ENCODE measurements around the gene C2CD3. TPM values are rescaled to one million over a fixed set of nuclear protein-coding genes. Genes with fewer than 3 reads are reported as not detected.

C2CD3 gene
- total RNA-seq, 4 donors from 2014 or later, result 17.5 to 34.0 (median 19.0) TPM

- TF ChIP-seq, protein P1, sequence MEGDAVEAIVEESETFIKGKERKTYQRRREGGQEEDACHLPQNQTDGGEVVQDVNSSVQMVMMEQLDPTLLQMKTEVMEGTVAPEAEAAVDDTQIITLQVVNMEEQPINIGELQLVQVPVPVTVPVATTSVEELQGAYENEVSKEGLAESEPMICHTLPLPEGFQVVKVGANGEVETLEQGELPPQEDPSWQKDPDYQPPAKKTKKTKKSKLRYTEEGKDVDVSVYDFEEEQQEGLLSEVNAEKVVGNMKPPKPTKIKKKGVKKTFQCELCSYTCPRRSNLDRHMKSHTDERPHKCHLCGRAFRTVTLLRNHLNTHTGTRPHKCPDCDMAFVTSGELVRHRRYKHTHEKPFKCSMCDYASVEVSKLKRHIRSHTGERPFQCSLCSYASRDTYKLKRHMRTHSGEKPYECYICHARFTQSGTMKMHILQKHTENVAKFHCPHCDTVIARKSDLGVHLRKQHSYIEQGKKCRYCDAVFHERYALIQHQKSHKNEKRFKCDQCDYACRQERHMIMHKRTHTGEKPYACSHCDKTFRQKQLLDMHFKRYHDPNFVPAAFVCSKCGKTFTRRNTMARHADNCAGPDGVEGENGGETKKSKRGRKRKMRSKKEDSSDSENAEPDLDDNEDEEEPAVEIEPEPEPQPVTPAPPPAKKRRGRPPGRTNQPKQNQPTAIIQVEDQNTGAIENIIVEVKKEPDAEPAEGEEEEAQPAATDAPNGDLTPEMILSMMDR (IDR thresholded peaks at IDR 0.05), result no peak
- DNase-seq (ENCODE audit: low spot score), result no peak
- no peak for ATAC-seq (ENCODE audit: low FRiP score)
Measured at GRCh38 chr11:74009230-74009547, 161.6 kb downstream of the C2CD3 start.

GRCh38 chr11:74008373-74009229 lies 162.2 kb downstream of the C2CD3 start, which contains the start of gene UCP3:
UCP3 (minus strand) TSS chr11:74009085; CDS start chr11:74007042, 2,043 bp downstream.
- TF ChIP-seq, protein P1 (IDR thresholded peaks at IDR 0.05), result no peak
- DNase-seq (ENCODE audit: low spot score) (no peak), ATAC-seq (ENCODE audit: low FRiP score) (no peak)

GRCh38 chr11:74007691-74008372 lies 163.0 kb downstream of the C2CD3 start:
- DNase-seq (ENCODE audit: low spot score), result no peak
- TF ChIP-seq, protein P1 (IDR thresholded peaks at IDR 0.05), result no peak
- ATAC-seq (ENCODE audit: low FRiP score), result no peak

DNA sequence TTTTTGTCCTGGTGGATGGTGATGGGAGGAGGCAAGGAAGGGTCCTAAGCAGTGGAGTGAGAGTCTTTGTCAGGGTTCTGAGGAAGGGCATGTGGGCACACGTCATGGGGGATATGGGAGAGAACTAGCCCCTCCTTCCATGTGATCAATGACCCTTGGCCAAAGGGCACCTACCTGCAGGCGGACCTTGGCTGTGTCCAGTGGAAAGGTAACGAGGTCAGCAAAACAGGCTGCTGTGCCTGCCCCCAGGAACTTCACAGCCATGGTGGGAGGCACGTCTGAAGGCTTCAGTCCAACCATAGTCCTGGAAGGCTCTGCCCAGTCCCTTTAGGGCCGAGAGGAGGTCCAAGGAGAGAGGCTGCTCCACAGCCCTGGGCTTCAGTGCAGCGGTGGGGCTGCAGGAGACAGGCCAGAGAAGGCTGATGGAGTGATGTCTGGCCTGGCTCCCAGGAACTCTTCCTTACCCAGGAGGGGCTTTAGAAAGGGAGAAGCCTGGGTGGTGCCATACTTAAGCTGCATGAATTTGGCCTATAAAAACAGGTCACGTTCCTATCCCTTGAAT lies 164.0 kb downstream of the C2CD3 start:
- TF ChIP-seq, protein P1 (IDR thresholded peaks at IDR 0.05), result no peak
- DNase-seq (ENCODE audit: low spot score) (no peak), ATAC-seq (ENCODE audit: low FRiP score) (no peak)

GRCh38 chr11:74005721-74006517 lies 164.9 kb downstream of the C2CD3 start:
- ATAC-seq (ENCODE audit: low FRiP score) (no peak), DNase-seq (ENCODE audit: low spot score) (no peak)
- TF ChIP-seq, protein P1 (IDR thresholded peaks at IDR 0.05), result no peak

DNA sequence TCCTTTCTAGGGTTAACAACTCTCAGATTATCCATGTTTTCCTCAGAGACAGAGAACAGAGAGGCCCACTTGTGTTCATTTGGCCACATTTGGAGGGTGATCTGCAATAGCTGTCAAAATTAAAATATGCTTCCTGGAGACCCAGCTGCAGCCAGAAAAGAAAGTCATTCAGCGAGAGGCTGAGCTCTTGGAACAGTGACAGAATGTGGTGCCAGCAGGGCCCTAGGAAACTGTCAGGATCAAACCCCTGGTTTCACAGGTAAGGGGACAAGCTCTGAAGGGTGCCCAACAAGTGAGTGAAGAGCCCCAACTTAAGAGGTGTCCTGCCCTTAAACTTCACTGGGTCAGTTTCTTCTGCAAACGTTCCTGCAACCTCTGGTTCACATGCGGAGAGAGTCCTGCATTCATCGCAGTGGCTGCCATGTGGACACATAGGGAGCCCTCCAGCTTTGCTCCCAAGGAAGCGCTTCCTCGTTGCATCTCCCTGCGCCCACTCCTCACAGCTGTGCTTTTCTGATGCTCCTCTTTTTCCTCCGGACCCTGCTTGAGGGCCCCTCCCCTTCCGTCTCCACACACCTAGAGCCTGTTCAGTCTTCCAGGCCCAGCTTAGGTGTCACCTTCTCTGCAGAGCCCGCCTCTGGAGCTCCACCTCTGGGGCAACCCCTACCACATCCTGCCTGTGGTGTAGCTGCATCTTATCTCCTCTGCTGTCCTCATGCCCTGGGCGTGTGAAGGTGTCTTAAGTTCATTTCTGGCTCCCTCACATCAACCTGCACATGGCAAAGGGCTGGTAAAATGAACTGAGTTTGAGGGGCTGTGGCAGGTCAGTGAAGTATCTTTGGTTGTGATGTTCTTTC lies 165.8 kb downstream of the C2CD3 start:
- no peak for DNase-seq (ENCODE audit: low spot score)
- TF ChIP-seq, protein P1 (IDR thresholded peaks at IDR 0.05), result no peak
- ATAC-seq (ENCODE audit: low FRiP score), result no peak
